Small intestine (tissue), 7 donors: ENCODE results near the gene VPREB1. TPM values are rescaled to one million over a fixed set of nuclear protein-coding genes. Genes with fewer than 3 reads are reported as not detected.
"Not testable (repeated sequence)": the region's sequence is repeated elsewhere in the genome, so short reads cannot be mapped to it uniquely, and the experiment has no call there.

Source experiments
- DNase-seq, 2 donors: peaks; one replicate each; pipeline versions ENCODE4 v3.0.0 to v3.0.0-alpha.2; 2013
- FAIRE-seq: peaks from 2 replicates; lab custom pipeline; 2012; peaks lifted over from hg19 to GRCh38; lab: Jason Lieb, UNC
- H3K27ac ChIP-seq, 3 donors: one replicate each; pipeline ENCODE4 v1.5.1; 2013; ENCODE audit warnings: low read length in 2 of 3, mild to moderate bottlenecking in 2 of 3, control low read depth in 1 of 3, inconsistent platforms in 1 of 3, low read depth in 1 of 3, moderate library complexity in 1 of 3
- H3K27me3 ChIP-seq, 3 donors: one replicate each; pipeline ENCODE4 v1.6.1; 2013; ENCODE audit warnings: low read length in 3 of 3, inconsistent platforms in 1 of 3; ENCODE audit not compliant: control insufficient read depth in 3 of 3, insufficient read depth in 3 of 3
- H3K36me3 ChIP-seq, 3 donors: one replicate each; pipeline ENCODE4 v1.6.1; 2013; ENCODE audit warnings: low read length in 3 of 3, inconsistent platforms in 1 of 3, low read depth in 1 of 3, mild to moderate bottlenecking in 1 of 3, moderate library complexity in 1 of 3; ENCODE audit not compliant: control insufficient read depth in 3 of 3, insufficient read depth in 2 of 3
- H3K4me1 ChIP-seq, 3 donors: one replicate each; pipeline ENCODE4 v1.6.1; 2013; ENCODE audit warnings: low read length in 2 of 3, inconsistent platforms in 1 of 3, low read depth in 1 of 3, mild to moderate bottlenecking in 1 of 3, moderate library complexity in 1 of 3; ENCODE audit not compliant: control insufficient read depth in 3 of 3, insufficient read depth in 2 of 3
- H3K4me3 ChIP-seq, 3 donors: one replicate each; pipeline ENCODE4 v1.5.1; 2013; ENCODE audit warnings: low read length in 3 of 3, control low read depth in 1 of 3, inconsistent platforms in 1 of 3, low read depth in 1 of 3, mild to moderate bottlenecking in 1 of 3, moderate library complexity in 1 of 3
- H3K9me3 ChIP-seq, 2 donors: one replicate each; pipeline ENCODE4 v1.6.1; 2013; ENCODE audit warnings: low read depth in 1 of 2, low read length in 1 of 2; ENCODE audit not compliant: control insufficient read depth in 2 of 2, insufficient read depth in 1 of 2
- WGBS, 3 donors: extraction: QIAGEN DNeasy Blood & Tissue Kit; methylation state at CpG; one replicate each; pipeline ENCODE4 v1.1.7; 2013; 5-methylcytosine and 5-hydroxymethylcytosine counted together
- polyA plus RNA-seq, 4 donors: library from polyadenylated mRNA; stranded (reverse) in 3 of 4; unstranded in 1 of 4; fragments of 200-250 nt in 3 of 4; fragments of 120-200 nt in 1 of 4; gene quantifications; one replicate each; pipeline versions ENCODE4 v1.2.1 to v1.2.3, GENCODE V29; 2013
- donor health status: healthy with polysubstance abuse.
- donor health status: control.
- donor health status: control.
- donor health status: Bipolar disorder and iron deficiency.
- donor health status: healthy.

The VPREB1 gene
- polyA plus RNA-seq, 4 donors = 0.13 to 0.32 TPM; not detected in 2

DNA sequence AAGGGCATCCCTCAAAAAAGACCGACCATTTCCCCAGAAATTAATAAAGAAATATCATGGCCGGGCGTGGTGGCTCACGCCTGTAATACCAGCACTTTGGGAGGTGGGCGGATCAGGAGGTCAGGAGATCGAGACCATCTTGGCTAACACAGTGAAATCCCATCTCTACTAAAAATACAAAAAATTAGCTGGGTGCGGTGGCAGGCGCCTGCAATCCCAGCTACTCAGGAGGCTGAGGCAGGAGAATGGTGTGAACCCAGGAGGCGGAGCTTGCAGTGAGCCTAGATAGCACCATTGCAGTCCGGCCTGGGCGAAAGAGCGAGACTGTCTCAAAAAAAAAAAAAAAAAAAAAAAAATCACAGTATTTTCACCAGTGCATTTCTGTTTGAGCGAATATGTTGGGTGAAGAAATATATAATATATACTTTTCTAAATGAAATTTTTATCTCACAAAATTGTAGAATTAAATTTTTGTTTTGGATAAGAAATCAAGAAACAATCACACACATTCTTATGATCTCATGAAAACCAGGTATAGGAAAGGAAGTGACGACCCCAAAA is 35.4 kb upstream of the VPREB1 start:
- WGBS, 3 donors = 89 to 90% (median 90%) methylated on average over 14 of the region's 14 CpGs
- not testable (repeated sequence) for H3K4me1 ChIP-seq, H3K27ac ChIP-seq, H3K36me3 ChIP-seq, H3K4me3 ChIP-seq, FAIRE-seq, H3K27me3 ChIP-seq, H3K9me3 ChIP-seq, DNase-seq

DNA sequence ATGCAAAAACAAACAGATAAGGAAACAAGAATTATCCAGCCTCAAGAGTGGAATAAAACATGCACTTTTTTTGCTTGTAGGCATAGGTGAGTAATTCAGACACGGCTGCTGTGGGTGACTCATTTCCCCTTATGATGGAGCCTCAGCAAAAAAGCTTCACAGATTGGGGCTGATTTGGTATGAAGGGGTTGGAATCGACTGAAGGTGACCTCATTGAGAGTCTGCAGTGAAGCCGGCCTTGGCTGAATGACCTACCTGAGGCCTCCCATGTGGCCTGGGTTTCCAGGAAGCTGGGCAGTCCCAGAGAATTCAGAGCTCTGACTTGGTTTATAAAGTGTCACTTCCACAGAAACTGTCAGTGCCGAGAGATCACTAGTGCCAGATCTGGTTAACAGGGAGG is 34.2 kb upstream of the VPREB1 start:
- Histone ChIP-seq H3K4me3 (no peak overlapping the region), H3K27ac (peak overlapping the region in 1 of 3 donors; percentile 27), H3K9me3 (no peaks in the 10 kb centered on the region), H3K27me3 (no peaks in the 10 kb centered on the region), H3K4me1 (peaks cover 0 to 10% (median 0%) of the 10 kb centered on the region in 3 donors), H3K36me3 (no peaks in the 10 kb centered on the region)
- whole genome bisulfite sequencing, 3 donors = 37 to 49% (median 42%) methylated on average over 4 of the region's 4 CpGs
- FAIRE-seq (no peak), DNase-seq (no peak)

DNA sequence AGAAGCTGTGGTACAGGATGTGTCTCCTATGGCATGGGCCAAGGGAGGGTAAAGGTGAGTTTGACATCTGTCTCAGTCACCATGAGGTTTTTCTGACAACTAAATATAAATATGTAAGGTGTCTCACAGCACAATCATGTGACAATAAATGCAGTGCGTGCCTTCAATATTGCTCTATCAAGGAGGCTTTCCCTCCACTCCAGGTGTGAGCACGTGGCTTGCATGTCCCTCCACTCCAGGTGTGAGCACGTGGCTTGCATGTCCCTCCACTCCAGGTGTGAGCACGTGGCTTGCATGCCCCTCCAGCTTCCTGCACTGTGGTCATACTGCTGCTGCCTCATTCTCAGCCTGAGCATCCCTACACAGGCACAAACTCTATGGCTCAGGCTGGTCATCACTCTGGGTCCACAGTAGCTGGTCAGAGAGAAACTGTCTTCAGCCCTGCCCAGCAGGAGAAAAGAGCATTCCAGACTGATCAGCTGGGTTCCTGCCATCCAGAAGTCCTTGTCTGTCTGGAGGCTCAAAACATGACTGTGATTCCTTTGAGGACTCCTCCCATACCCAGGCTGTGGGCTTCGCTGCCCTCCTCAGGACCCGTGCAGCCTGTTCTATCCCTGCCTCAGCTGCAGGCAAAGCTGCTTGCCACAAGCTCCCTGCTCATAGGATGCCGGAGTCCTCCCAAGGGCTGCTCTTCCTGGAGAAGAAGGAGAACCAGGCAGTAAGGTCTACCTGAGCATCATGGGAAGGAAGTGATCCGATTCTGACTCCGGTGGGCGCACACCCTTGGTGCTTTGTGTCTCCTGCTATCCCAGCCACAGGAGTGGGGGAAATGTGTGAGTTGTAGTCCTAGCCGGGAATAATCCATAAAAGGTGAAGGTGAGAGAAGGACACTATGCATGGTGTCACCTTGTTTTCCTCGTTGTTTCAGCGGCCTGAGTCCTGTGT is 33.4 kb upstream of the VPREB1 start:
- Histone ChIP-seq H3K9me3 (no peaks in the 10 kb centered on the region), H3K4me1 (peaks cover 0 to 10% (median 0%) of the 10 kb centered on the region in 3 donors), H3K27ac (peak overlapping the region in 1 of 3 donors; percentile 27), H3K4me3 (no peak overlapping the region), H3K27me3 (no peaks in the 10 kb centered on the region), H3K36me3 (no peaks in the 10 kb centered on the region)
- FAIRE-seq (no peak), DNase-seq (no peak)
- 66 to 72% (median 70%) methylated on average over 13 of the region's 13 CpGs for WGBS, 3 donors

DNA sequence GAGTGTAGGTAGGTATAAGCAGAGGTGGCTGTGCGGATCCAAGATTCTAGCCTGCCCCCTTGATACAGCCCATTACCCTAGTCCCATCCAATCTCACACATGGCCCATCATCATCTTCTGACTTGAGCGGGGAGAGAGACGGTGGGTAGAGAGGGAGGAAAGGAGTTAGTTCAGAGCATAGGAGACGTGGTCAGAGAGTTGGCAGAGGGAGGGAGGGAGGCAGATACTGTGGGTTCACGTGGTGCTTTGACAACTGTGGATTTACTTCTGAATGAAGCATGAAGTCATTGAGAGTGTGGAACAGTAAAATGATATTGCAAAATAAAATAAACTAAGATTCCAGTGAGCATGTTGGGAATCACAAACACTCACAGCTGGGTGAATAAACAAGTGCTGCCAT is 31.4 kb upstream of the VPREB1 start:
- no peak overlapping the region for H3K4me3 ChIP-seq
- 38 to 57% (median 50%) methylated on average over 5 of the region's 5 CpGs for WGBS, 3 donors
- H3K4me1 ChIP-seq = peaks cover 0 to 10% (median 0%) of the 10 kb centered on the region in 3 donors
- no peak overlapping the region for H3K27ac ChIP-seq
- FAIRE-seq (no peak), DNase-seq (no peak)
- H3K9me3 ChIP-seq = no peaks in the 10 kb centered on the region
- H3K27me3 ChIP-seq = no peaks in the 10 kb centered on the region
- H3K36me3 ChIP-seq = no peaks in the 10 kb centered on the region

DNA sequence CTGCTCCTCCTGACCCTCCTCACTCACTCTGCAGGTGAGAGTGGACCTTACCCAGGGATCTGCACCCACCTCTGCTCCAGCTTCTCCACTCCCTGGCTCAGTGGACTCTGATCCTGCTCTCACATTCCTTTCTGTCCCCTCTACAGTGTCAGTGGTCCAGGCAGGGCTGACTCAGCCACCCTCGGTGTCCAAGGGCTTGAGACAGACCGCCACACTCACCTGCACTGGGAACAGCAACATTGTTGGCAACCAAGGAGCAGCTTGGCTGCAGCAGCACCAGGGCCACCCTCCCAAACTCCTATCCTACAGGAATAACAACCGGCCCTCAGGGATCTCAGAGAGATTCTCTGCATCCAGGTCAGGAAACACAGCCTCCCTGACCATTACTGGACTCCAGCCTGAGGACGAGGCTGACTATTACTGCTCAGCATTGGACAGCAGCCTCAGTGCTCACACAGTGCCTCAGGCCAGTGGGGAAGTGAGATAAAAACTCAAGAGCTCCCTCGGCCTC is 29.7 kb upstream of the VPREB1 start:
- DNase-seq (peak in 1 of 2 donors; percentile 83), FAIRE-seq (no peak)
- no peaks in the 10 kb centered on the region for H3K27me3 ChIP-seq
- peaks cover 0 to 10% (median 0%) of the 10 kb centered on the region in 3 donors for H3K4me1 ChIP-seq
- H3K4me3 ChIP-seq = no peak overlapping the region
- H3K36me3 ChIP-seq = no peaks in the 10 kb centered on the region
- WGBS, 3 donors = 54 to 63% (median 61%) methylated on average over 5 of the region's 5 CpGs
- no peaks in the 10 kb centered on the region for H3K9me3 ChIP-seq
- peak overlapping the region in 1 of 3 donors; percentile 65 for H3K27ac ChIP-seq

DNA sequence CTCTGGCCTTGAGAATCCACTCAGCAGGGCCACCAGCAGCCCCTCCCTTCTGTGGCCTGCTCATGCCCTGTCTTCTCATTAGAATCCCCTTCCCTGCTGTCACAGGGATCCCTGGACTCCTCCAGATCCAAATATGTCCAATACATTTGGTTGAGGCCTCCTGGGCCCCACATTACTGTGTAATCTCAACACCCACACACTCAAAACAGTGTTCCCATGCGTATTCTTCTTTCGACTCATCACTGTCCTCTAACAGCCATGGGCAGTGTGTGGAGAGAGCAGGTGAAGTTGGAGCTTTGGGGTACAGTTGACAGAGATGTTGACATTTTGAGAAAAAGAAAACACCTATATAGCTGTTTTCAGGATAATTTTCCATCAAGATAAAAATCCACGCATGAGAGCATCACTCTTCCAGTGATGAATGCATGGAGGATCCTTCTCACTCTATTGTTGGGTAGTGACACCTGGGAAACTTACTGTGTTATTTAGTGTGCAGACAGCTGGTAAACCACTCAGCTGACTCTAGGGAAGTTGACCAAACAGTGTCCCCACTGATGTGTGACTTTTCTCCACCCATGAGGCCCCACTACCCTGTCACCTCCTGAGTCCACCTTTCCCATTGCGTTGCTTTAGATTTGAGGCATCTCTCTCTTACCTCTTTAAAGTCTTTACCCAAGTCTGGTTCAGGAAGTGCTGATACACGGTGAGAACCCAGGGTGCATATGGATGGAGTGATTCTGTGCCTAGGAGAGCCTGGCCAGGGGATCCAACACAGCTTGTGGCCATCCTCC is 28.7 kb upstream of the VPREB1 start:
- no peak for FAIRE-seq
- Histone ChIP-seq H3K27me3 (no peaks in the 10 kb centered on the region), H3K4me1 (peaks cover 0 to 10% (median 0%) of the 10 kb centered on the region in 3 donors), H3K27ac (no peak overlapping the region), H3K9me3 (no peaks in the 10 kb centered on the region), H3K4me3 (no peak overlapping the region), H3K36me3 (no peaks in the 10 kb centered on the region)
- WGBS, 3 donors = 62 to 82% (median 78%) methylated on average over 5 of the region's 5 CpGs
- no peak for DNase-seq

DNA sequence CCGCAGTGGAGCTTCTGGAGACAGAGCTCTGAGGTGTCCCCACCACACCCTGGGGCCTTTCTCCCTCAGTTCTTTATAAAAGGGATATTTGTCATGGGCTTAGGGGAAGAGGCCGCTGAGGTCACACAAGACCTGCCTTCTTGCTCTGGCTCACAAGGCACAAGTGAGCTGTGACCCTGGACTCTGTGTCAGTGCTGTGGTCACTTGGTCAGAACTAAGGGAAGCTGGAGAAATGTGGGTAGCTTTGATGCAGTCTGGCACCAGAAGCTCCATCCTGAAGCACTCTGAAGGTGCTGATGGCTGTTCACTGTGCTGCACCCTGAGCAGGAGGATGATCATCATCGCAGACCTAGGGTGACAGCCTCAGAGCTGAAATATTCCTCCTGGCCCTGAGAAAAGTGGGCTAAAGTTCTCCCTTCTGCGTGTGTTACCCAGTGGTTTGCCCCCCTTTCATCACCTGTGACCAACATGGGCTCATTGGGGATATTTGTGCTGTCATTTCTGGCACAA is 28.1 kb upstream of the VPREB1 start:
- Histone ChIP-seq H3K4me3 (no peak overlapping the region), H3K36me3 (no peaks in the 10 kb centered on the region), H3K4me1 (peaks cover 0 to 10% (median 0%) of the 10 kb centered on the region in 3 donors), H3K27ac (no peak overlapping the region), H3K27me3 (no peaks in the 10 kb centered on the region), H3K9me3 (no peaks in the 10 kb centered on the region)
- DNase-seq = no peak
- WGBS, 3 donors = 82 to 86% (median 84%) methylated on average over 4 of the region's 4 CpGs
- FAIRE-seq = no peak

DNA sequence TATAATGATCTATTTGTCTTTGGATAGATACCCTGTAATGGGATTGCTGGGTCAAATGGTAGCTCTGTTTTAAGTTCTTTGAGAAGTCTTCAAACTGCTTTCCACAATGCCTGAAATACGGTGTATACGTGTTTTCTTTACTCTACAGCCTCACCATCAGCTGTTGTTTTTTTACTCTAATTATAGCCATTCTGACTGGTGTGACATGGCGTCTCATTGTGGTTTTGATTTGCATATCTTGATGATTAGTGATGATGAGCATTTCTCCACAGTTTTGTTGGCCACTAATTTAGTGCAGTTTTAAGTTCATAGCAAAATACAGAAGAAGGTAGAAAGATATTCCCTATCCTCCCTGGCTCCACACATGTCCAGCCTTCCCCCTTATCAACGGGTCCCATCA is 26.3 kb upstream of the VPREB1 start:
- WGBS, 3 donors = 17 to 20% (median 18%) methylated on average over 4 of the region's 4 CpGs
- Histone ChIP-seq H3K27me3 (no peaks in the 10 kb centered on the region), H3K9me3 (no peaks in the 10 kb centered on the region), H3K4me3 (no peak overlapping the region), H3K36me3 (no peaks in the 10 kb centered on the region), H3K4me1 (peaks cover 0 to 10% (median 0%) of the 10 kb centered on the region in 3 donors), H3K27ac (no peak overlapping the region)
- FAIRE-seq = no peak
- DNase-seq = no peak
